HG03280 (cell line): ENCODE measurements around the gene TSPAN6.

Experiments used
- ATAC-seq: cut with Tn5 transposase; IDR thresholded peaks from one replicate; pipeline ENCODE4 v1.9.1; 2021; ENCODE audit warnings: mild to moderate bottlenecking, moderate library complexity; ENCODE audit not compliant: unreplicated experiment

Gene TSPAN6

GRCh38 chrX:100591256-100592051, 45.2 kb downstream of the TSPAN6 start:
- ATAC-seq = no peak

DNA sequence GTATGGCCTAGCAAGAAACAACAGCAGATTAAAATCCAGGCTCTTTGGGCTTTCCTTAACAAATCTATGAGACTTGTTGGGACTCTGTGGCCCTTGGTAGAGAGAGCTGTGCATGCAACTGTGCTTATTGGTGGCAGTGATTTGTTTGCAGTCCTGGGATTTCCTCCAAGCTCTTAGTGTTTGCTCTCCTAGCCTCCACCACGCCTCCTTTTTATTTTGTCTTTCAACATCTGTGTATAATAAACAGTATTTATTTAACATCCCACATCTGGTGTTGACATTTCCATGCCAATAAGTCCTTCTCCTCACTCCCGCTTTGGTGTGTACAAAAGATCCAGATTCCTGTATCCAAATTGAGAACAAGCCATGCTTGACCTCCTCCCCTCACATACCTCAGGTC, 48.7 kb downstream of the TSPAN6 start:
- no peak for ATAC-seq

DNA sequence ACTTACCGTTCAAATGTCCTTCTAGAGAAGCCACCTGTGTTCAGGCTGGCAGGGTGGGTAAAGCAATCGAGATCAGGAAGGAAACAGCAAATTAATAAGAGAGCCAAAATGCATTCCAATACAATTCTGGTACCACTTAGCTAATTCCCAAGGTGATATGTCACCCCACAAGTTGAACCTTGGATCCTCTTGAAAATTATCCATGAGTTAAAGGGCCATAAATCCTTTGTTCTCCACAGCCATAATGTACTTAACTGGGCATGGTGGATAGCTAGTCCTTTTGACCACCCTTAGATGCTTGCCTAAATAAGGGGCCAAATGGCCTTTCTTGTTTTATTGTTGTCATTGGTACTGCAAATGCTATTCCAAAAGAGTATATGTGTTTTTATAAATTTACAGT, 49.9 kb downstream of the TSPAN6 start:
- no peak for ATAC-seq

GRCh38 chrX:100584611-100585010, 52.0 kb downstream of the TSPAN6 start, which contains the start of gene TNMD:
TSS of gene TNMD (plus strand) at chrX:100584936. CDS start at chrX:100585019, 83 bp downstream.
- no peak for ATAC-seq
